Measurements from ENCODE around the gene TMEM132E.

DNA sequence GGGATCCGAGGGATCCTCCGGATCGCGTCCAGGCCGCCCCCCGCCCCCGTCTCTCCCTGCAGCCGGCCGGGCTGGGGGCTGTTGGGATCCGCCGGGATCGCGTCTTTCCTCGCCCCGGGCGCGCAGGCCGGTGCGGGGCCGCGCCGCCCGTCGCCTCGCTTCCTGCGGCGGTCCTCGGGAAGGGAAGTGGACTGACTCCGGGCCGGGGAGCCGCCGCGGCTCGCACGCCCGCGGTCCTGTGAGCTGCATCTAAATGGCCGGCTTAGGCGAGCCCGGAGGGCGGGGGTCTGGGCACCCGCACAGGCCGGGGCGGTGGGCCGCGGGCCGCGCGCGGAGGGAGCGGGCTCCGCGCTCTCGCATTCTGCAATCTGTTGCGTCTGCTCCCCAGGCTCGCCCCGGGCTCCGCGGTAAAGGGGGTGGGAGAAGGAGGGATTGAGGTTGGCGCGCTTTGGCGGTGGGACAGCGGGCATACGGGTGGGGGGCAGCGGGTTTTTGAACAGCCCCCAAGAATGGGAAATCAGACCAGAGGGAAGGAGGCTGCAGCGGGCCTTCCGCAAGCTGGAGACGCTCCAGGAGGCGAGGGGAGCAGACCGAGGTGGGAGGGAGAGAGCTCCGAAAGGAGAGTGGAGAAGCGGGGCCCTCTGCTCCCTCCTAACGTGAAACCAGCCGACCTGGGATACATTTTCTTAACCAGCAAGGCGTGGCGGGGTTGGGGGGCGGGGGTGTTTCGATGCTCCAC, 2.2 kb downstream of the TMEM132E start:
- TF ChIP-seq, protein P1, sequence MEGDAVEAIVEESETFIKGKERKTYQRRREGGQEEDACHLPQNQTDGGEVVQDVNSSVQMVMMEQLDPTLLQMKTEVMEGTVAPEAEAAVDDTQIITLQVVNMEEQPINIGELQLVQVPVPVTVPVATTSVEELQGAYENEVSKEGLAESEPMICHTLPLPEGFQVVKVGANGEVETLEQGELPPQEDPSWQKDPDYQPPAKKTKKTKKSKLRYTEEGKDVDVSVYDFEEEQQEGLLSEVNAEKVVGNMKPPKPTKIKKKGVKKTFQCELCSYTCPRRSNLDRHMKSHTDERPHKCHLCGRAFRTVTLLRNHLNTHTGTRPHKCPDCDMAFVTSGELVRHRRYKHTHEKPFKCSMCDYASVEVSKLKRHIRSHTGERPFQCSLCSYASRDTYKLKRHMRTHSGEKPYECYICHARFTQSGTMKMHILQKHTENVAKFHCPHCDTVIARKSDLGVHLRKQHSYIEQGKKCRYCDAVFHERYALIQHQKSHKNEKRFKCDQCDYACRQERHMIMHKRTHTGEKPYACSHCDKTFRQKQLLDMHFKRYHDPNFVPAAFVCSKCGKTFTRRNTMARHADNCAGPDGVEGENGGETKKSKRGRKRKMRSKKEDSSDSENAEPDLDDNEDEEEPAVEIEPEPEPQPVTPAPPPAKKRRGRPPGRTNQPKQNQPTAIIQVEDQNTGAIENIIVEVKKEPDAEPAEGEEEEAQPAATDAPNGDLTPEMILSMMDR (IDR thresholded peaks at IDR 0.05) = no peak
- TF ChIP-seq ZFX (IDR thresholded peaks at IDR 0.05; ENCODE audit: borderline replicate concordance) = no peak

All from 22Rv1 (cell line).